GM12864 (cell line): ENCODE data around the gene ZNF800.
A peak's percentile ranks its signal among the peaks of the same experiment; 100 is the strongest.
"Not testable (repeated sequence)": the region's sequence is repeated elsewhere in the genome, so short reads cannot be mapped to it uniquely, and the experiment has no call there.

Experiments
- DNase-seq: peaks from one replicate; pipeline ENCODE4 v3.0.0-alpha.2; 2011; ENCODE audit warnings: low read depth
- H3K4me3 ChIP-seq: 2 replicates; pipeline ENCODE4 v1.5.1; 2011; ENCODE audit warnings: mild to moderate bottlenecking, low read depth, low read length, control low read depth
- TF ChIP-seq, protein P1 (sequence below): IDR thresholded peaks from 2 replicates; pipeline ENCODE4 v1.5.1; 2011; ENCODE audit warnings: low read depth, mild to moderate bottlenecking, moderate library complexity, low read length, control low read depth, inconsistent platforms; ENCODE audit errors: missing control alignments

Gene ZNF800

DNA sequence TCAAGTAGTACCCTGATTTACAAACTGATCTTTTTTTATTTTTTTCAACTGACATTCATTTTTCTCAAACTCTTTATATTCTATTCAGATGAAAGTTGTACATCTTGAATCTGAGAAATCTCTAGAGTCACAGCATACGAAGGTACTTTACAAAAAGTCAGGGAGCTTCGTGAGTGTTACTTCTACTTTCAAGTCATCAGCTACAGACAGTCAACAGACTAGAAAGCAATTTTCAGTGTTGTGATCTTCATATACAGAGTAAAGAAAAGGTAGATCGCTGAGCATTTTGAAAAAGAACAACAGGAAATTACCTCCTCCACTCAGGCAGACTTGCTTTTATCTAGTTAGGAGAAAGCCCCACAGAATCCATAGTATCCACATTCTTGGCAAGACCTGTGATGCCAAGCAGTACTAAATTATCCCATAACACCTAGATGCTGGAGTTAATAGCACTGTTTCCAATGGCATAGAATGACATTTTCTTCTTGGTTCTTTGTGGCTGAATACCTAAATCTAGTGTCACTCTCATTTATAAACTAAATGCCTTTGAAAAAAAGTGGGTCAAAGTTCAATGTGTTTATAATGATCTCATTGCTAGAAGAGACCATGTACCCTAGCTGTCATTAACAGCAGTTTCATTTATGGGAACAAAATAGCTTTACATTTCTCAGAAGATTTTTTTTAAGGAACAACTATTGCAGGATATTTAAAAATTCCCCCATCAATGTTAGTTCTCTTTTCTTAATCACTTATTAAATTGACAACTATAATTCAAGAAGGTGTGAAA is 12.0 kb upstream of the ZNF800 start:
- TF ChIP-seq, protein P1, sequence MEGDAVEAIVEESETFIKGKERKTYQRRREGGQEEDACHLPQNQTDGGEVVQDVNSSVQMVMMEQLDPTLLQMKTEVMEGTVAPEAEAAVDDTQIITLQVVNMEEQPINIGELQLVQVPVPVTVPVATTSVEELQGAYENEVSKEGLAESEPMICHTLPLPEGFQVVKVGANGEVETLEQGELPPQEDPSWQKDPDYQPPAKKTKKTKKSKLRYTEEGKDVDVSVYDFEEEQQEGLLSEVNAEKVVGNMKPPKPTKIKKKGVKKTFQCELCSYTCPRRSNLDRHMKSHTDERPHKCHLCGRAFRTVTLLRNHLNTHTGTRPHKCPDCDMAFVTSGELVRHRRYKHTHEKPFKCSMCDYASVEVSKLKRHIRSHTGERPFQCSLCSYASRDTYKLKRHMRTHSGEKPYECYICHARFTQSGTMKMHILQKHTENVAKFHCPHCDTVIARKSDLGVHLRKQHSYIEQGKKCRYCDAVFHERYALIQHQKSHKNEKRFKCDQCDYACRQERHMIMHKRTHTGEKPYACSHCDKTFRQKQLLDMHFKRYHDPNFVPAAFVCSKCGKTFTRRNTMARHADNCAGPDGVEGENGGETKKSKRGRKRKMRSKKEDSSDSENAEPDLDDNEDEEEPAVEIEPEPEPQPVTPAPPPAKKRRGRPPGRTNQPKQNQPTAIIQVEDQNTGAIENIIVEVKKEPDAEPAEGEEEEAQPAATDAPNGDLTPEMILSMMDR = no peak
- no peak overlapping the region for H3K4me3 ChIP-seq
- DNase-seq = no peak

- DNase-seq = no peak
- TF ChIP-seq, protein P1 = peak; percentile 59
- H3K4me3 ChIP-seq = no peak overlapping the region
These were observed 3.7 kb upstream of the ZNF800 start for GRCh38 chr7:127396184-127396583.

DNA sequence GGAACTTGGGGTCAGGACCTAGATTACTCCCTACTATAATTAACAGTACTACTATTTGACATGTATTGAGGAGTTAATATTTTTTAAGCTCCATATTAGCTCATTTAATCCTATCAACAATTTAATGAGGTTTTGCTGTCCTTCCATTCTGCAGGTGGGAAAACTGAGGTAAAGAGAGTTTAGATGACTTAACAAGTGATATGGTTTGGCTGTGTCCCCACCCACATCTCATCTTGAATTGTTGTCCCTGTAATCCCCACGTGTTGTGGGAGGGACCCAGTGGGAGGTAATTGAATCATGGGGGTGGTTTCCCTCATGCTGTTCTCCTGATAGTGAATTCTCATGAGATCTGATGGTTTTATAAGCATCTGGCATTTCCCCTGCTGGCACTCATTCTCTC is 2.6 kb upstream of the ZNF800 start:
- not testable (repeated sequence) for H3K4me3 ChIP-seq, DNase-seq

DNA sequence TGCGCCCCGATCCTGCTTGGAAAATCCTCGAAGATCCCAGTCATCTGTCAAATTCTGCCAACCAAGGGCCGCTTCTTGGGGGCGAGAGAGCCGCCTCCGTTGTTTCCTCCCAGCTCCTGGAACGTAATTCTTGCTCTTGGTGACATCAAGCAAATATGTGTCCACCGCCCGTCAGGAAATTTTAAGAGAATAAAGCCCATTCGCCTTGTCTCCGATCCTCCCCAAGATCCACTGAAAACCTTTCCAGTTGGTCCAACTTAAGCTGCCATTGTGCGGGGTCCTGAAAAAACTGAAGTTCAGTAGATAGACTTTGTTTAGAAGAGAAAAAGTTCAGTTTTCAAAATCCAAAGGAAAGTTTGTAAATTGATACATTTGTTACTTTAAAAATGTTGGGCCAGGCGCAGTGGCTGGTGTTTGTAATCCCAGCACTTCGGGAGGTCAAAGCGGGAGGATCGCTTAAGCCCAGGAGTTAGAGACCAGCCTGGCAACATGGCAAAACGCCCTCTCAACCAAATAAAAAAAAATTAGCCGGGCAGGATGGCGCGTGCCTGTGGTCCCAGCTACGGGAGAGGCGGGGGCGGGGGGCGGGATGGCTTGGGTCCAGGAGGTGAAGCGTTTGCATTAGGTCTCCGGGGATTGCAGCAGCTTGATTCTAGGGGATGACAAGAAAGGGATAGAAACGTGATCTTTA is 1.0 kb upstream of the ZNF800 start:
- DNase-seq = no peak
- TF ChIP-seq, protein P1 = no peak
- H3K4me3 ChIP-seq = peak overlapping the region; percentile 70

- DNase-seq = no peak
- peak overlapping the region; percentile 70 for H3K4me3 ChIP-seq
- TF ChIP-seq, protein P1 = no peak
These were observed 334 bp downstream of the ZNF800 start for GRCh38 chr7:127392182-127392565.

DNA sequence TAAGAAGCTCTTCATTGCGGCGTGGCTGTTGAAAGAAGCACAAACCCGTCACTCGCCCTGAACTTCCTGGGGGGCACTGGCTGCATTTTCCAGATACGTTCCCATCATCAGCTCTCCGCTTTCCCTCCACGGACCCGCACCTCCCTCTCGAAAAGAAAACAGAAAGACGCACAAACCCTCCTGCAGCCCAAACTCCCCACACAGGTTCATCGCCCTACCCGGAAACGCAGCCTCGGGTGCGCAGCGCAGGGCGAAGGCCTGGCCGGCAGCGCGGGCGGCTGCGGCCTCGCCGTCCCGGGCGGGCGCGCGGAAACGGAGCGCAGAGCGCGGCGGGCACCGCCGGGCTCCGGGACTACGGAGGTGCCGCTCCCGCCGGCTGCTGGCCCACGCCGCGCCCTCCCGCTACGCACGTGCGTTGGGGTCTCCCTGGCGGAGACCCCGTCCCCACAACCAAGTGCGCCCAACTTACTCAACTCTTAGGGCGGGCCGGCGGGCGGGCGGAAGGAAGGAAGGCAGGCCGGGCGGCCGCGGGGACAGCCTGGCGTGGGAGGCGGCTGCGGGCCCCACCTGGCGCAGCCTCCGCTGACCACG is 822 bp downstream of the ZNF800 start:
- no peak for DNase-seq
- TF ChIP-seq, protein P1 = no peak
- peak overlapping the region; percentile 70 for H3K4me3 ChIP-seq

DNA sequence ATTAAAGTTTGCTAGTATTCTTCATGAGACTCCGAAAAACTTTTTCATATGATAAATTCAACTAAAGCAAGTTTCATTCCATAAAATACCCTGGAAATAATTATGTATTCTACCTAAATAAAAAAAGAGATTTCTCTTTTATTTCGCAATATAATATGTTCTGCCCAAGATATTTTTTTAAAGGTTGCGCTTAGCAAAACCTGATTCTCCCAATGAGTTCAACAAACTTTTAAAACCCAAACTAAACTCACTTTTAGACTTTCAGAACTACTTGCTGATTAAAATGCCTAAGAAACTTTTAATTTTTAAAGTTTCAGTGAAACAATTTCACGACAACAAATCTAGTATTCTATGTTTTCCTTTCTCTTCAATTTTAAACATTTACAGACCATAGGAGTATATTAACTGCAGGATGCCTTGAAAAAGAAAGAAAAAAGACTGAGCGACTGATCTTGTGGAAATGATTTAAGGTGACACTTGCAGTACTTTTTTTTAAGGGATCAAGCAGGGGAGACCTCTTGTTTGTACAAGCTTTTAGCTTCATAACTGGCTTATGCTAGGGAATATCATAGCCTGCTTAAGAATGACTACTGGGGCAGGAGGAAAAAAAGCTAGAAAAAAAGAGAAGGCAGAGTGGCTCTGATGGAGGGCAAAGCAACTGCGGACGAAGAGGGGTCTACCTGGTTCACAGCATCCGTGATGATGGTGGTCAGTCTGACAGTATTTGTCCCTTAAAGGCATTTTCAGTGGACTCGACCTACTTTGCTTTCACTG is 1.5 kb downstream of the ZNF800 start:
- TF ChIP-seq, protein P1 = no peak
- DNase-seq = no peak
- H3K4me3 ChIP-seq = peak overlapping the region; percentile 70
